Left ventricle myocardium inferior (tissue), 1 donor: ENCODE results near the gene SUGCT. TPM values are rescaled to one million over a fixed set of nuclear protein-coding genes. Genes with fewer than 3 reads are reported as not detected.
A peak's percentile ranks its signal among the peaks of the same experiment; 100 is the strongest.

Experiments used
- DNase-seq: peaks from one replicate; pipeline ENCODE4 v3.0.0-alpha.2; 2020
- H3K27ac ChIP-seq: fragments of 200-600 bp; replicated peaks from 2 replicates; pipeline ENCODE4 v1.8.0; 2021
- H3K27me3 ChIP-seq: fragments of 200-600 bp; 2 replicates; pipeline ENCODE4 v1.8.0; 2021; ENCODE audit warnings: low read depth
- H3K36me3 ChIP-seq: fragments of 200-600 bp; 2 replicates; pipeline ENCODE4 v1.8.0; 2021
- H3K4me1 ChIP-seq: fragments of 200-600 bp; 2 replicates; pipeline ENCODE4 v1.8.0; 2021
- H3K4me3 ChIP-seq: fragments of 200-600 bp; 2 replicates; pipeline ENCODE4 v1.8.0; 2021; ENCODE audit warnings: mild to moderate bottlenecking, moderate library complexity
- H3K9me3 ChIP-seq: fragments of 200-600 bp; replicated peaks from 2 replicates; pipeline ENCODE4 v1.8.0; 2021
- CTCF ChIP-seq: fragments of 200-600 bp; IDR thresholded peaks from 2 replicates; pipeline ENCODE4 v1.8.0; 2021; ENCODE audit warnings: antibody characterized with exemption, mild to moderate bottlenecking, borderline replicate concordance
- intact Hi-C: fragments of 100-400 bp; cut with micrococcal nuclease; formaldehyde crosslinking; loops from one replicate; pipeline ENCODE4 v1.11.0; 2022
- total RNA-seq: library from RNA; stranded (reverse); fragmentation: NEBNext Ultra II Directional; extraction: Animal tissue kit (Norgen Biotek cat#: 25700); gene quantifications from one replicate; pipeline ENCODE4 v1.2.1, GENCODE V29; 2021
- donor health status: DM: no; HTN: yes; CAD: no; lungs with severe emphysema.

Gene SUGCT
- total RNA-seq, 1 donor from 2014 or later: 5.0 TPM

DNA sequence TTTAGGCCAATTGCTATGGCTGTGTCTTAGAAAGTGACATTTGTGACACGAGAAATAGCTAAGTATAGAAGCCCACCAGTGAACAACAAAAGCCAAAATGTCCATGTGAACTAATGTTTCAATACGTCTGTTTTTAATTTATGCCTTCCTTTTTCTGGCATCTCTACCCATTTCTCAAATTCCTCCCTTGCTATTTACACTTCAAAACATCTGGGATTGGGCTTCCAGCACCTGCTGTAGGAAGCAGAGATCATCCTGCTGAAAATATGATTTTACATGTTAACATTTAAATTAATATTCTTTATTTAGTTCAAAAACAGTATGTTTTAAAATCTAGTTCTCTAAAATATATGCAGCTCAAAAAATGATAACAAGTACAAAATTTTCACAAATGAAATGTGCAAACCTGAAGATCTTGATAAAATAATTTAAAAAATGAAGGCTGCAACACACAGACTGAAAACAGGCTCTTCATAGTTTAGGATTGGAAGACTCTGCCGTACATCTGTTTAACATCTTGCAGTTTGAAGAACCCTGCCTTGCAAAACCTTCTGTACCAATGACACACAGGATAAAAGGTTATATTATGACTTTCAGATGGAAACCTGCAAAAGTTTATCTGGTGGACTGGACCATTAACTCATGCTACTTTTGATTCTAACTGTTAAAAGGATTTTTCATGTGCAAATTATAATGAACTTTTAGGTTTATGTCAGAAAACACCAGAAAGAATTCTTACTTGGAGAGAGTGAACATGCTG is 408.4 kb downstream of the SUGCT start:
- Histone ChIP-seq H3K4me3 (no peak overlapping the region), H3K36me3 (no peaks in the 10 kb centered on the region), H3K9me3 (no peaks in the 10 kb centered on the region), H3K27me3 (no peaks in the 10 kb centered on the region), H3K27ac (peak overlapping the region; percentile 52), H3K4me1 (no peaks in the 10 kb centered on the region)
- TF ChIP-seq CTCF: no peak
- no peak for DNase-seq
- intact Hi-C loops: no loop called here

DNA sequence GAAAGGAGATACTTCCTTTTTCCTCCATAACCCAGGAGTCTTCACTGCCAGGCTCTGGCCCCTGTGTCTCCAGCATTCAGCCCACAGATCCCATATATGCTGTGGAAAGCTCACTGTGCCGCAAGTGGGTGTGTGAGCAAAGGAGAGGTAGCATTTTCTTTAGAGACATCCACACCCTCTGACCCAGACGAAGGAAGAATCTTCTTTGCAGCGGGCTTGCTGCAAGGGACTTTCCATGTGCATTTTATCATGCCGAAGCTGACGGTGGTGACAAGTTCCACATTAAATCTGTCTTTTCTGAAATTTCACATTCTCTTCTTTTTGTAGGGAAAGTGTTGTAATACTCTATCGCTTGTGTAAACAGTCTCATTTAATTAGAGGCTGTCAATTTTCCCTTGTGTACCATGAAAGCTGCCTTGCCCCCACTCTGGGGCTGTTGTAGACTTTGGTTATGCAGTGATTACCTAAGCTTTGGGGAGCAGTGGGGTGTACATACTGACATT is 409.5 kb downstream of the SUGCT start:
- no peaks in the 10 kb centered on the region for H3K27me3 ChIP-seq
- H3K27ac ChIP-seq: peak overlapping the region; percentile 52
- no peak for TF ChIP-seq CTCF
- no peaks in the 10 kb centered on the region for H3K4me1 ChIP-seq
- no peaks in the 10 kb centered on the region for H3K9me3 ChIP-seq
- H3K4me3 ChIP-seq: no peak overlapping the region
- no peaks in the 10 kb centered on the region for H3K36me3 ChIP-seq
- intact Hi-C loops: no loop called here
- peak; percentile 17 for DNase-seq

DNA sequence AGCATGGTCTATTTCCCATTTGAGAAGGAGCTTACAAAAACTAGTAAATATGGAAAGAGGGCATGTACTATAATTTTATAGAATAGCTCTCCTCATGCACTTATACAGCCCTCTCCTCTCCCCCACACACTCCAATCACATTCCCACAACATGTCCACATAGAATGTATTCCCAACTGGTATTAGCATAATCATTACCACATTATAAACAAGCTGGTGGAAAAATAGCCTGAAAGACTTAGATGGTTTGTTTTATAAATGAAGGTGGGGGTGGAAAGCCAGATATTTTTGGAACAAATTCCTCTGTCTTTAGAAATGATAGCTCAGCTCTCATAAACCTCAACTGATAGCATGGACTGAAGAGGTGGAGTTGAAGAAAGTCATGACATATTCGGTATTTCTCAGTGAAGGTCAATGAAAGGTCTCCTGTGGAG is 410.1 kb downstream of the SUGCT start:
- TF ChIP-seq CTCF: no peak
- Histone ChIP-seq H3K27me3 (no peaks in the 10 kb centered on the region), H3K4me3 (no peak overlapping the region), H3K36me3 (no peaks in the 10 kb centered on the region), H3K27ac (peak overlapping the region; percentile 52), H3K4me1 (no peaks in the 10 kb centered on the region), H3K9me3 (no peaks in the 10 kb centered on the region)
- intact Hi-C loops: no loop called here
- DNase-seq: no peak

DNA sequence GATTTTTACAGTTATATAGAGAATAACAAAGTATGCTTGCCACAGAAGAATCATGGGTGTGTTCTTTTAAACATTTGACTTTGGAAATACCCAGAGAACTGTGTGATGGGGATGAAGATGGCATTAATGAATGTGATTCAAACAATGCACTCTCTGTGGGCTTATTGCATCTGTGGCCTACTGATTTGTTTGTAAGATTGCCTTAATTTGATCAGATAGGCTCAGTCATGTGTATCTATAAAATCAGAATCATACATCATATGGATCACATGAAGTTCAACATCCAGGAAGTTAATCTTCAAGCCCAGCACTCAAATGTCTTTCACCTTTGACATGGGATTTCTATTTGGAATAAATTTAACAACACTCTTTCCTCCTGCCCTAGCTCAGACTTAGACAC is 410.9 kb downstream of the SUGCT start:
- Histone ChIP-seq H3K27me3 (no peaks in the 10 kb centered on the region), H3K36me3 (no peaks in the 10 kb centered on the region), H3K9me3 (no peaks in the 10 kb centered on the region), H3K4me3 (no peak overlapping the region), H3K27ac (peak overlapping the region; percentile 52), H3K4me1 (no peaks in the 10 kb centered on the region)
- DNase-seq: no peak
- no peak for TF ChIP-seq CTCF
- intact Hi-C loops: no loop called here

- H3K4me1 ChIP-seq: no peaks in the 10 kb centered on the region
- no peaks in the 10 kb centered on the region for H3K27me3 ChIP-seq
- no peaks in the 10 kb centered on the region for H3K36me3 ChIP-seq
- H3K27ac ChIP-seq: no peak overlapping the region
- TF ChIP-seq CTCF: no peak
- DNase-seq: no peak
- intact Hi-C loops: no loop called here
- no peak overlapping the region for H3K4me3 ChIP-seq
- no peaks in the 10 kb centered on the region for H3K9me3 ChIP-seq
Measured at GRCh38 chr7:40546616-40547501, 412.1 kb downstream of the SUGCT start.
